AG10803 (cell line): ENCODE measurements around the gene ZNF185.
A peak's percentile ranks its signal among the peaks of the same experiment; 100 is the strongest.

Experiments
- DNase-seq: peaks from one replicate; pipeline ENCODE4 v3.0.0; 2010; ENCODE audit warnings: low read depth
- H3K4me3 ChIP-seq: 2 replicates; pipeline ENCODE4 v1.5.1; 2011; ENCODE audit warnings: mild to moderate bottlenecking, low read length, control low read depth
- TF ChIP-seq, protein P1 (sequence below): conservative IDR thresholded peaks from 2 replicates; pipeline ENCODE4 v1.5.1; 2011; ENCODE audit warnings: mild to moderate bottlenecking, low read length, control low read depth, inconsistent platforms

ZNF185 gene

DNA sequence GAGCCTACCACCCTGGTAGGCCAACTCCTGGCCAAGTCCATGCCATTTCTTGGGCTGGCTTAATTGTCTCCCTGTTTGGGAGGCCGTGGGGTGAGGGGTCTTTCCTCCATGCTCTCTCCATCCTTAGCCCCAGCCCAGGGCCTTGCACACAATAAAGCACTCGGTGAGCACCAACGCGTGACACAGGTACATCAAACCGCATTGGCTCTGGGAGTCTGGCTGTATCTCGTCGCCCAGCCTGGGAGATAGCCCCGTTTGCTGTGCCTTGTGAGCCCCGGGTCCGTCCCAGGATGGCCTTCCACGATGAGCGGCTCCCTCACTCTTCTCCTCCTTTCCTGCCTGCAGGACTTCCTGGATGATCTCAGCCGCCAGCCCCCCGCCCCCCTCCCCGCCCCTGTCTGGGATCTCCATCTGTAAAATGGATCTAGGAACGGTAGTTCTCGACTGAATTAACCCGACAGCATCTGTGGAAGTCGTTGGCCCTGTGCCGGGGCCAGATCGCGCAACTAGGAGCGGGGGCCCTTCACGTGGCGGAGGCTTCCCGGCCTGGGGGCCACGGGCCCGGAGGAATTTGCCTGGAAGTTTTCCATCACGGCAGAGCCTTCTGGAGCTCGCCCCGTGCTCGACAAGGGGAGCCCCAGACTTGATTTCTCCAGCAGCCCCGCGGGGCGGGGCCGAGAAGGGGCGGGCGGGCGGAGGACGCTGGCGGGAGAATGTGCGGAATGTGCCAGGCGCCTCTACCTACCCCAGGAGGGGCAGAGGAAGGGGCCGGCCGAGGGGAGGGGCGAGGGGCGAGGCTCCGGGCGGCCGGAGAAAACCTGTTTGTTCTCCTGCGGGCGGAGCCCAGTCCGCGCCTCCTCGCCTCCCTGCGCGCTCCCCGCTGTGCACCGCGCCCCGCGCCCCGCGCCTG lies at the start of gene ZNF185:
TSS of gene ZNF185 (plus strand) at position 846 of the 910 bp plus-strand sequence. CDS start 16,423 bp downstream, outside the sequence.
- no peak for DNase-seq
- TF ChIP-seq, protein P1, sequence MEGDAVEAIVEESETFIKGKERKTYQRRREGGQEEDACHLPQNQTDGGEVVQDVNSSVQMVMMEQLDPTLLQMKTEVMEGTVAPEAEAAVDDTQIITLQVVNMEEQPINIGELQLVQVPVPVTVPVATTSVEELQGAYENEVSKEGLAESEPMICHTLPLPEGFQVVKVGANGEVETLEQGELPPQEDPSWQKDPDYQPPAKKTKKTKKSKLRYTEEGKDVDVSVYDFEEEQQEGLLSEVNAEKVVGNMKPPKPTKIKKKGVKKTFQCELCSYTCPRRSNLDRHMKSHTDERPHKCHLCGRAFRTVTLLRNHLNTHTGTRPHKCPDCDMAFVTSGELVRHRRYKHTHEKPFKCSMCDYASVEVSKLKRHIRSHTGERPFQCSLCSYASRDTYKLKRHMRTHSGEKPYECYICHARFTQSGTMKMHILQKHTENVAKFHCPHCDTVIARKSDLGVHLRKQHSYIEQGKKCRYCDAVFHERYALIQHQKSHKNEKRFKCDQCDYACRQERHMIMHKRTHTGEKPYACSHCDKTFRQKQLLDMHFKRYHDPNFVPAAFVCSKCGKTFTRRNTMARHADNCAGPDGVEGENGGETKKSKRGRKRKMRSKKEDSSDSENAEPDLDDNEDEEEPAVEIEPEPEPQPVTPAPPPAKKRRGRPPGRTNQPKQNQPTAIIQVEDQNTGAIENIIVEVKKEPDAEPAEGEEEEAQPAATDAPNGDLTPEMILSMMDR = no peak
- H3K4me3 ChIP-seq = peak within 1 kb of the TSS; percentile 44

DNA sequence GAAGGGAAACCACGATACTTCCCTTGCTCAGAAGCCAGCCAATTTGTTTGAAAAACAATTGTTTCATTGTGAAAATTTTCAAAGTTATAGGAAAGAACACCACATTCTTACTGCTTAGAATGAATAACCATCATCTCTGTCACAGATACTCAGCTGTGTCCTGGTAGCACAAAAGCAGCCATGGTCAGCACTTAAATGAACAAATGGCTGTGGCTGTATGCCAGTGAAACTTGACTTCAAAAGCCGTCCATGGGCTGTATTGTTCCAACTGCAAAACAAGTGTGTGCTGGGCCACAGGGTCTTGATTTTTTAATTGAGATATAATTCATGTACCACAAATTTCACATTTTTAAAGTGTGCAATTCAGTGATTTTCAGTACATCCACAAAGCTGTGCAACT lies 47.4 kb upstream of the ZNF185 start:
- TF ChIP-seq, protein P1 = no peak
- no peak for DNase-seq

DNA sequence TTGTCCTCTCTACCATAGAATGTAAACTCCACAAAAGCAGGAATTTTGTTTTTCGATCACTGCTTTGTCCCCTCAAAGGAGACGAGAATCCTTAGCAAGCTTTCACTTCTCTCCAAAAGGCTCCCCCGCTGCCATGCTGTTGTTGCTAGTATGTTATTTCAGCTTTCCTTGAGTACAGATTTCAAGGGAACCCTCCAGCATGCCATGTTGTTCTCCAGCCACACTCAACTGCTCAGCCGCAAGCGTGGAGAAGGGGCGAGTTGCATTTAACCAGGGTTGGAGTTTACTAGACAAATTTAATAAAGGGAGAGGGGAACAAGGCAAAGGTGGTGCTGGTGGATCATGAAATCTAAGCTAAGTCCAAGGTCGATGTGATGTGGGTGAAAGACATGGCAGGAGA lies 43.9 kb upstream of the ZNF185 start:
- TF ChIP-seq, protein P1 = no peak
- DNase-seq = no peak
- H3K4me3 ChIP-seq = no peak overlapping the region

More for the DNA sequence above, 47.4 kb upstream of the ZNF185 start:
- no peak overlapping the region for H3K4me3 ChIP-seq

DNA sequence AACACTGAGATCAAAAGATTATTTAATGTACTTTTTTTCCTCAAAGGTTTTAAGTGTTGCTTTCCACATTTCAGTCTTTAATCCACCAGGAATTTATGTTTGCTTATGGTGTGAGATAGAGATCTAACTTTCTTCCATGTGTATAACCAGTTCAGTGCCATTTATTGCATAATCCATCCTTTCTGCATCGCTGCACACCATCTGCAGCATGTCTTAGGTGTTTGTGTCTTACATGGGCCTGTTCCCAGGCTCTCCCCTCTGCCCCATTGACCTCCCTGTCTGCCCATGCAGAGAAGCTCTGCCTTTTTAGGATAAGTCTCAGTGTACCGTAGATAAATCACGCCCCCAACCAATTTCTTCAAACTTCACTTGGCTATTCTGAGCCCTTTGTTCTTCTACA lies 36.8 kb upstream of the ZNF185 start:
- H3K4me3 ChIP-seq = no peak overlapping the region
- TF ChIP-seq, protein P1 = no peak
- peak; percentile 3 for DNase-seq

DNA sequence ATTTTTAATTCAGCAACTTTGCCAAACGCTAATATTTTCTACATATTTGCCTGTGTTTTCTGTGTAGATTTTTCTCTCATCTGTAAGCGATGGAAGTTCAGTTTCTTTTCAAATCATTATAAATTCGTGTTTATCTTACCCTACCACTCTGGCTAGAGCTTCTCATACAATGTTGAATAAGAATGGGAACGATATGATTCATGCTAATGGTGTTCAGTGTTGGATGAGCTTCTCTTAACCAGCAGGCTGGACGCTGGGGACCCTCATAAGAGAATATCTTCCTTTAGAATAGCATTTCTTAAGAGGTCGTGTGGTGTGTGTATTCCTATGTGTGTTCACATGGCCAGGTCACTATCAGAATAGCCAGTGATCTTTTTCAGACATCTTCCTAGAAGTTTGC lies 36.0 kb upstream of the ZNF185 start:
- TF ChIP-seq, protein P1 = no peak
- no peak for DNase-seq
- no peak overlapping the region for H3K4me3 ChIP-seq

DNA sequence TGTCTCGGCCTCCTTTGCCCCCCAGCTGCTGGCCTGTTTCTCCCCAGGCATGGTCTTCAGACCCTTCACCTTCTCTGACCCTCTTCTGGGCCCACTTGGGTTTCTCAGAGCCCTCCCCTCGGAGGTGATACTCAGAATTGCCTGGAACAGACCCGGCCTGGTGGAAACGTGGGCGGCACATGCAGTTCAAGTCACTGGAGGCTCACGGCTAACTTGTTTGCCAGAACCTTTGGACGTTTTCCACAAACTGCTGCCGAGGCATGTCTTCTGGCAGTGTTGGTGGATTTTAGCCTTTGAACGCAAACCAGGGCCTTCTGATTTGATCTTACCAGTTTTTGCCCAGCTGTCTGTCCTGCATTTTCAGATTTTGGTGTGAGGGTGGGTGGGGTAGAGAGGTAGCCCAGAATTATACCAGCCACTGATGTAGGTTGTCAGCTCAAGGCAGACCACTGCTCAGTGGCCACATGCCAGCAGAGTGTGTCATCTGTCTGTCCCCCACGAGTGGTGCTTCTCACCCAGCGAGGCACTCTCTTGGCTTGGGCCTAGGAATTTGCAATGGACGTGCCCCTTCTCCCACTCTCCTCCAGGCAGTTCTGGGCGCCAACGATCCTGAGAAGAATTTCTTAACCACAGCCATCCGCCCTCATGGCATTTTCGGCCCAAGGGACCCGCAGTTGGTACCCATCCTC lies 32.5 kb upstream of the ZNF185 start:
- DNase-seq = peak; percentile 15
- no peak overlapping the region for H3K4me3 ChIP-seq
- TF ChIP-seq, protein P1 = no peak
